HG02938 (cell line): ENCODE results near the gene SH3TC1.

Experiments
- ATAC-seq: cut with Tn5 transposase; IDR thresholded peaks from one replicate; pipeline ENCODE4 v1.9.1; 2021; ENCODE audit warnings: mild to moderate bottlenecking, moderate library complexity; ENCODE audit not compliant: unreplicated experiment

Gene SH3TC1

DNA sequence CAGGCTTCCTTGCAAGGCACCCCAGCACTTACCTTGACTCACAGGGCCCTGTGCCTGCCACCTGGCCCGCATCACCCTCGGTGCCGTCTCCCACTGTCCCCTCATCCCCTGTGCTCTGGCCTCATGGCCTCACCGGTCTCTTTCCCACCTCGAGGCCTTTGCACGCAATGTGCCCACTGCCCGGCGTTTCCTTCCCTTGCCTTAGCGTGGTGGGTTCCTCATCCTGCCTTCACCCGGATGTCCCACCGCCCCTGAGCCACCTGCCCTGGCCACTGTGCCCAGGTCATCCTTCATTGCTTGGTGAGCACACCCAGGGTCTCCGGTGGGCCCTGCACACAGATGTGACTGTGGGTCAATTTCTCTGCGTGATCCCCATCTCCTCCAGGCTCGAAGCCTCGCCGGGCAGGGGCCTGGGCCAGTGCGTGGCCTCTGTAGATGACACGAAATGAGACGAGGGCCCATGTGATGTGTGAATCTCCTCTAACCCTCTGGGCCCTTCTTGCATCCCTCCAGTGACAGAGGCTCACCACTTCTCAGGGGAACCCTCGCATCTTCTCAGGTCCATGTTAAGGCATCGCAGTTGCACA, 75.1 kb downstream of the SH3TC1 start:
- no peak for ATAC-seq

- ATAC-seq, result no peak
These were observed 75.9 kb downstream of the SH3TC1 start for GRCh38 chr4:8274765-8275547.

- ATAC-seq, result no peak
These were observed 76.4 kb downstream of the SH3TC1 start for GRCh38 chr4:8275548-8275910.

- ATAC-seq, result no peak
These were observed 77.5 kb downstream of the SH3TC1 start for GRCh38 chr4:8276358-8277240.

- no peak for ATAC-seq
These were observed 78.4 kb downstream of the SH3TC1 start for GRCh38 chr4:8277356-8278008.

DNA sequence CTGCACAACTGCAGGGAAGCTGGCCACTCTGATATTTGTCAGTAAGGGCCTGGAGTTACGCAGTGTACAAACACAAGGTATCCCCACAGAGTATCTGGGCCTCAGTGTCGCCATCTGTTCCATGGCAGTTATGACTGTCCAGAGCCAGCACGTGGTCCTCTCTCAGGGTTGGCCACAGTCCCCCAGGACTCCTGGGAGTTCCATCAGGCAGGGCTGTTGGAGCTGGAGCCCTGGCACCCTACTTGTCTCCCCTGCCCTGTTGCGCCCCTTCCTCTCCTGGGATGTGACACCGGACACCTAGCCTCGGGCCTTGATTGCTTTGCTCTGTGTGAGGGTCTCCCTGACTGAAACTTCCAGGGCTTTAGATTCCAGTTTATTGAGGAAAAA, 78.9 kb downstream of the SH3TC1 start:
- no peak for ATAC-seq

DNA sequence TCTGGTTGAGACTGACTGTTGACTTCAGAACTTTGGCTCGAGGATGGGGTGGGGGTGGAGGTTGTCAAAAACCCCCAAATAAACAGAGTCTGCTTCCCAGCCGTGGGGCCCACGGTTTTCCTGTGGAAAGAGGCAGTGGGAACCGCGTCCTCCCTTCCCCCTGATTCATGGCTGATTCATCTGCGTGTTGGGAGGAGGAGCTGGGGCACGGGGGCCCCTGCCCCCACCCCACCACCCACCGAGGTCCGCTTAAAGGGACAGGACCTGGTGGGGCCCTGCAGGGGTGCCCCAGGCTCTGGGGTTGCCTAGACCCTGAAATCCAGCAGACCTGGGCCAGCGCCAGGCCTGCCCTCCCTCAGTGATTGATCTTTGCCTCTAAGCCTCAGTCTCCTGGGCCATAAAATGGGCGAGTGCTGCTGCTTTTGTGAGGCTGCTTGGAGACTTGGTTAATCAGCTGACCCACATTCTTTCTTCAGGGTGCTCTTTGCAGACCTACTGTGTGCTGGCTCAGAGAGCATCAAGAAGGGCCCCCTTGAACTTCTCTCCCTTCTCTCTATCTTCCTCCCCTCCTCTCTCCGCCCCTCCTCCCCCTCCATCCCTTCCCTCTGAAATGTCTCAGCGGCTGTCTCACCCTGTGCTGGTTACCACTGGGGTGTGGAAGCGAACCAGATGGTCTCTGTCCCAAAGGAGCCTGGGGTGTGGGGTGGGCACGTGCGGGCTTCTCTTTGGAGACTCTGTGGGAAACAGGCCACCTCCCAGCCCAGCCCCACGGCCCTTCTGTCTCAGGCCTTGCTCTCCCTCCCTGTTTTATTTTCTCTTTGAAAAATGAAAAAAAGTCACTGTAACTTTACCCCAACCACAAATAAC, 79.6 kb downstream of the SH3TC1 start:
- ATAC-seq, result no peak

DNA sequence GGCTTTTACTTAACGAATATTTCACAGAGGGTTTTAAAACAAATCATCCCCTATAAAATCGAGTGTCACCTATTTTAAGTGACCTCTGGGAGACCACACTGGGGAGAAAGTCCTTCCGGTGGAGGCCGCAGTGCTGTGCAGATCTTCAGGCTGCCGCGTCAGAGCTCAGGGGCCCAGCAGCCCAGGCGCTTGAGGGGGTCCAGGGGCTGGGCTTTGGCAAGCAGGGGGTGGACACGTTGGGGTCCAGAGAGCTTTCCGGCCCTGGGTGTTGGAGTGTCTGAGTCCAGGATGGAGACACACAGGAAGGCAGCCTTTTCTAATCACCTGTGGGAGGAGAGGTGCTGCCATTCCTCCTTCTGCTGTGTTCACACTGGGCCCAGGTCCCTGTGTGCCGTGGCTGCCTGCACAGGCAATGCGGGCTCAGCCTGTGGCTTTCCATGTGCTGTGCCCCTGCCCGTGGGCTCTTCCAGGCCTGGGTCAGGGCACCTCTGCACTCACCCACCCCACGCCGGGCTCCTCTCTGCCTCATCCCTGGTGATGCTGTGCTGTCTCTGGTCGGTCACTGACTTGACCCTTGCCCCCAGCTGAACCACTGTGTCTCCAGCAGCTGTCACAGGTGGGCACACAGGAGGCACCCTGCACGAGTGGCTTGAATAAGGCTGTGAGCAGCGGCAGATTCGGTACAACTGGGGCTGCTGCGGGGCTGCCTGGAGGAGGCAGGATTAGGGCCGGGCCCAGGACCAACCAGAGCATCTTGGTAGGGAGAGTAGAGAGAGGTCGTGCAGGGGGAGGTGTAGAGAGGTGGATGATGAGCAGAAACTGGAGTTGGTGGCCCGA, 80.4 kb downstream of the SH3TC1 start:
- no peak for ATAC-seq

DNA sequence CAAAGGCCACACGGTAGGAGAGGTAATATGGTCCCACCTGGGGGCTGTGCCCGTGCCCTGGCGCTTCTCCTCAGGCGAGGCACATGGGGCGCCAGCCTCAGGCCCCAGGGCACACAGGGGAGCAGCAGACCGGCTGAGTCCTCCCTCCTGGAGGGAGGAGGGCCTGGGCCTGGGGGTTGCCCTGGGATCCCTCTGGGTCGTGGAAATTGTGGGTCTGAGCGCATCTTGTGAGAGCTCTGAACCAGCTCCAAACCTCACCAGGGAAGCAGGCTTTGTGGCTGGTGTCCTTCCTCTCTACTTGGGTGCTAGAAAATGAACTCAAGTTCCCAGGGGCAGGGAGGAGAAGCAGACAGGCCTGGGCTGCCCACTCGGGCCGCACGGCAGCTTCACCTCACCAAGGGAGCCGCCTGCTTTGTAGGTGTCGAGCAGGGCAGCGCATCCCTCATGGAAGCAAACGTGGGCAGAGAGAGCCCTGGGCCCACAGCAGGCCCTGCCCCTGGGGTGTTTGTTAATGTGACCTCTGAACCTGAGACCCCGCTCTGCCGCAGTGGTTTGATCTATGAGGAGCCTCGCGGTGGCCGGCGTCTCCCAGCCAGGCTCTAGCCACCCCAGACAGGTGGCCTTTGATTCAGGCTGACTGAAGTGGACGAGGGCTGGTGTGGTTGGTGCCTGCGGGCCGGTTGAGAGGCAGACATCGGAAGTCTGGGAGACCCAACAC, 81.2 kb downstream of the SH3TC1 start:
- ATAC-seq, result no peak

DNA sequence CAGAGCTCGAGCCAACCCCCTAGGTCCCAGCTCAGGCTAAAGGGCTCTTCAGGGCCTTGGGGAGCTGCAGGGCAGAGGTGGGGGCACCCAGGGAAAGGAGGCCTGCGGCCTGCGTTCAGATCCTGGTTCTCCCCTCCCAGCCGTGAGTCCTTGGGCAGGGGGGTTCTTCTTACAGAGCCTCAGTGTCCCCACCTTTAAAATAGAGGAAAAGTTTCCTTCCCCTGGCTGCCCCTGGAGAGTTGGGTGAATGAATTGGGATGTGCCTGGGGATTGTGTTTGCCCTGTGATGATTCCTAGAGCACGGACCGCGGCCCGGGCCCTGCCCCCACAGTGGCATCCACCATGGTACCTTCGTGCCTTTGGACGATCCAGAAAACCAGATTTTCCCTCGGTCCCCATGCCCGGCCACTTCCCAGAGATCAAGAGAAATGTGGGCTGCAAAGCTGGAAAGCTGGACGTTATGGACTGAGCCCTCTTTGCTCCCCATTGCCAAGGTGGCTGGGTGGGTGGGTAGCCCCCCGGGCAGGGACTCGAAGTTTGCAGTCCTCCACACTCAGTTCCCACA, 81.9 kb downstream of the SH3TC1 start:
- ATAC-seq, result no peak

GRCh38 chr4:8281519-8282133, 82.5 kb downstream of the SH3TC1 start:
- ATAC-seq, result no peak

- no peak for ATAC-seq
These were observed 83.1 kb downstream of the SH3TC1 start for GRCh38 chr4:8282134-8282641.

DNA sequence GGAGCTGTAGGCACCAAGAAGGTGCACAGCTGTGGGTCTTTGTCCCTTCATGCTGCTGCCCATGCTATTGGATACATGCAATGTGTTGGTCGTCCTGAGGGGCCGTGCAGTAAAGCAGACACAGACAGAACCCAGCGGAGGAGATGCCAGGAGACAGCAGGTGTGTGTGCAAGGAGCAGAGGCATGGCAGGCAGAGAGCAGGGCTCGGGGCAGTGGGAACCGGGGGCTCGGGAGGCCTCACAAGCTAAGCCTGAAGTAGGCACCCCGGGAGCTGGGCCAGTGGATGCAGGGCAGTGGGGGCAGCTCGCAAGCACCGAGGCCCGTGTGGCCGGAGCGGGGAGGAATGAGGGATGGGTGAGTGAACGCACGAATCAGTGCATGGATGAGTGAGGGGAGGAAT, 83.7 kb downstream of the SH3TC1 start:
- ATAC-seq, result no peak

GRCh38 chr4:8283161-8283560, 84.1 kb downstream of the SH3TC1 start:
- ATAC-seq, result no peak

DNA sequence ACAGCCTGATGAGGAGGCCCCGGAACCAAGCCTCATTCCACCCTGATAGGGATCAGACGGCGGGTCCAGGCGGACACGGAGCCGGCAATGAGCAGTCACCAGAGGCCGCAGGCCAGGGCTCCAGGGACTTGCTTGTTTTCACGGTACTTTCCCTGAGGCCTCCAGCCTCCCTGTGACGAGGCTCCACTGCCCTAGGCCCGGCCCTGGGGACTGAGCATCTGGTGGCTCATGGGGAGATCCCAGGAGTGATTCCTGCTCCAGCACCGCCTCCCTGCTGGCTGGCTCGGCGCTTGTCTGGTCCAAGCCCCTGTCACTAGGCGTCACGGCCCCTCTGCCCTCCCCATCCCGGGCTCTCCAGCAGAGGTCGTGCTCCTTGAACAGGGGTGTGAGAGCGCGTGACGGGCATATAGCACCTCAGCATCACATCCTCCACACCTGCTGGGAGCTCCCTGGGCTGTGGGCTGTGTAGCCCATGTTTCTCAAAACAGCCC, 84.6 kb downstream of the SH3TC1 start:
- no peak for ATAC-seq

GRCh38 chr4:8284391-8284790, 85.3 kb downstream of the SH3TC1 start:
- no peak for ATAC-seq

GRCh38 chr4:8285143-8285975, 86.3 kb downstream of the SH3TC1 start:
- ATAC-seq, result no peak
